PC-9 (cell line): ENCODE results near the gene DNM3.

Experiments used
- EZH2 ChIP-seq: fragments of 200-600 bp; sonication (generic); IDR thresholded peaks from 2 replicates; pipeline ENCODE4 v1.8.0; 2017; ENCODE audit warnings: antibody characterized with exemption, low read depth
- TF ChIP-seq, protein P1 (sequence below): fragments of 200-600 bp; sonication (generic); conservative IDR thresholded peaks from 2 replicates; pipeline ENCODE4 v1.6.1; 2017; ENCODE audit warnings: mixed run types, antibody characterized with exemption, mild to moderate bottlenecking, moderate library complexity

DNA sequence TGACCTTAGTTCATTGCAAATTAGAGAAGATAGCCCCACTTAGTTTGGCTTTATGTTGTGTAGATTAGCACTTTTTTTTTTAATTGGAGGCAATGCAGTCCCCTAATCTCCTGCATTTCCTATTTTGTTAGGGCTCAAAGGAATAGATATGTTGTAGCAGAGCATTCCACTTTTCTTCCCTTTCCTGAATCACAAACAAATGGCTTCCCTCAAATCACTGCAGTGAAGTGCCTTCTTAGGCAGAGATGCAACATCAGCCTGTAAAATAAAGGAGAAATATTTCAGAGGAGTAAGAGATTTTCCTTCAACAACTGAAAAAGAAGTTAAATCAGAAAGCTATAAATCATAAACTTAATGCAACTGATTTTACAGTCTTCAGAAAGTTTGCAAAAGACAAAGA is 307.4 kb downstream of the DNM3 start:
- TF ChIP-seq, protein P1, sequence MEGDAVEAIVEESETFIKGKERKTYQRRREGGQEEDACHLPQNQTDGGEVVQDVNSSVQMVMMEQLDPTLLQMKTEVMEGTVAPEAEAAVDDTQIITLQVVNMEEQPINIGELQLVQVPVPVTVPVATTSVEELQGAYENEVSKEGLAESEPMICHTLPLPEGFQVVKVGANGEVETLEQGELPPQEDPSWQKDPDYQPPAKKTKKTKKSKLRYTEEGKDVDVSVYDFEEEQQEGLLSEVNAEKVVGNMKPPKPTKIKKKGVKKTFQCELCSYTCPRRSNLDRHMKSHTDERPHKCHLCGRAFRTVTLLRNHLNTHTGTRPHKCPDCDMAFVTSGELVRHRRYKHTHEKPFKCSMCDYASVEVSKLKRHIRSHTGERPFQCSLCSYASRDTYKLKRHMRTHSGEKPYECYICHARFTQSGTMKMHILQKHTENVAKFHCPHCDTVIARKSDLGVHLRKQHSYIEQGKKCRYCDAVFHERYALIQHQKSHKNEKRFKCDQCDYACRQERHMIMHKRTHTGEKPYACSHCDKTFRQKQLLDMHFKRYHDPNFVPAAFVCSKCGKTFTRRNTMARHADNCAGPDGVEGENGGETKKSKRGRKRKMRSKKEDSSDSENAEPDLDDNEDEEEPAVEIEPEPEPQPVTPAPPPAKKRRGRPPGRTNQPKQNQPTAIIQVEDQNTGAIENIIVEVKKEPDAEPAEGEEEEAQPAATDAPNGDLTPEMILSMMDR: no peak
- no peak for TF ChIP-seq EZH2
